OCI-LY3 (cell line): ENCODE results near the gene PIAS4.

Experiments
- H2AFZ ChIP-seq: fragments of 200-600, 300-600 bp; shearing (Covaris generic); 2 replicates; pipeline ENCODE4 v1.6.0; 2014; ENCODE audit warnings: antibody characterized with exemption, low read depth, low read length
- H3K27ac ChIP-seq: fragments of 200-600, 300-600 bp; sonication (generic); 2 replicates; pipeline ENCODE4 v1.5.1; 2014; ENCODE audit warnings: mild to moderate bottlenecking, low read length, moderate library complexity, mixed read lengths
- H3K27me3 ChIP-seq: fragments of 200-600, 300-600 bp; sonication (generic); 2 replicates; pipeline ENCODE4 v1.6.1; 2014; ENCODE audit warnings: low read depth, low read length, mixed read lengths
- H3K36me3 ChIP-seq: fragments of 200-600, 300-600 bp; sonication (generic); replicated peaks from 2 replicates; pipeline ENCODE3; 2014; ENCODE audit warnings: low read depth, low read length, mixed read lengths
- H3K4me1 ChIP-seq: fragments of 300-600, 200-600 bp; sonication (generic); 2 replicates; pipeline ENCODE4 v1.6.1; 2014; ENCODE audit warnings: low read length, mixed read lengths
- H3K4me2 ChIP-seq: fragments of 200-600, 300-600 bp; sonication (generic); 2 replicates; pipeline ENCODE4 v1.6.1; 2014; ENCODE audit warnings: low read length, mixed read lengths
- H3K4me3 ChIP-seq: fragments of 300-600, 200-600 bp; sonication (generic); 2 replicates; pipeline ENCODE4 v1.5.1; 2014; ENCODE audit warnings: antibody characterized with exemption, mild to moderate bottlenecking, low read length, moderate library complexity
- H3K79me2 ChIP-seq: fragments of 300-600, 200-600 bp; shearing (Covaris generic); 2 replicates; pipeline ENCODE4 v1.6.1; 2014; ENCODE audit warnings: mild to moderate bottlenecking, low read length, mixed read lengths
- H3K9ac ChIP-seq: fragments of 300-600, 200-600 bp; shearing (Covaris generic); 2 replicates; pipeline ENCODE4 v1.6.0; 2014; ENCODE audit warnings: mild to moderate bottlenecking, low read length, moderate library complexity
- H3K9me3 ChIP-seq: fragments of 200-600, 300-600 bp; shearing (Covaris generic); 2 replicates; pipeline ENCODE4 v1.6.1; 2014; ENCODE audit warnings: low read length, mixed read lengths; ENCODE audit not compliant: insufficient read depth
- H4K20me1 ChIP-seq: fragments of 200-600, 300-600 bp; sonication (generic); 2 replicates; pipeline ENCODE4 v1.6.1; 2016; ENCODE audit warnings: low read length, mixed read lengths; ENCODE audit not compliant: insufficient read depth
- EZH2phosphoT487 ChIP-seq: fragments of 200-600 bp; shearing (Covaris generic); IDR thresholded peaks from 2 replicates; pipeline ENCODE4 v1.6.1; 2018; ENCODE audit warnings: antibody characterized with exemption, mixed run types, low read depth
- TF ChIP-seq, protein P1 (sequence below): fragments of 200-600, 300-600 bp; sonication (generic); IDR thresholded peaks from 2 replicates; pipeline ENCODE4 v1.5.1; 2014; ENCODE audit warnings: antibody characterized with exemption, low read length, low read depth

The PIAS4 gene

DNA sequence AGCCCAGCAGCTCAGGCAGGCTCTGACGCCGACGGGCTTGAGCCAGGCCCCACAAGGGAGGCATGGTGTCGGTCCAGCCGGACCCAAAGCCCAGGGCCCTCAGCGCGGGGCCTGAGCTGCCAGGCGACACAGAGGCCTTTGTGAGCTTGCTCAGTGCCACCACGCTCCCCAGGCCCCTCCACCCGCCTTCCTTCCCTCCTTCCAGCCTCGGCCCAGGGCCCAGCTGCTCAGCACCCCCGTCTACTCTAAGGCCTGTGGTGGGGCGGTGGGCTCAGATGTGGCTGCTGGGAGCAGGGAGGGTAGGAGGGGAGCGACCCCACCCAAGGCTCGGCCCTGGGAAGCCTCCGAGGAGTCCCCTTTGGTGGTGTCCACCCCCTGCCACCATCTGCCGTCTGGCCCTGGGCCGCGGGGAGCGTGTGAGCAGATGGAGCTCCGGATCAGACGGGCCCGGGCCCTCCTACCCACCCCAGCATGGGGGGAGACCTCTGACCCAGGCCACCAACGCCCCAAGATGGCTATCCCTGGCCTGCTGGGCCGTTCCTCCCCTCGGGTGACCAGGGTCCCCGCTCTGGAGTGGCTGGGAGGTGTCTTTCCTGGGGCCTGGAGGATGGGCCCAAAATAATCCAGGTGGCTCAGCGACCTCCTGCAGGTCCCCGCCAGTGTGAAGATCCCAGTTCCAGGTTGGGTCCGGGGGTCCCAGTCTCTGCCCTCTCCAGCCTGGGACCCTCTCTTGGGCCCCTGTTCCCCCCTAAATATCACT, 51.3 kb downstream of the PIAS4 start:
- peaks cover 46% of the 10 kb centered on the region for H3K4me1 ChIP-seq
- TF ChIP-seq EZH2phosphoT487: no peak
- TF ChIP-seq, protein P1, sequence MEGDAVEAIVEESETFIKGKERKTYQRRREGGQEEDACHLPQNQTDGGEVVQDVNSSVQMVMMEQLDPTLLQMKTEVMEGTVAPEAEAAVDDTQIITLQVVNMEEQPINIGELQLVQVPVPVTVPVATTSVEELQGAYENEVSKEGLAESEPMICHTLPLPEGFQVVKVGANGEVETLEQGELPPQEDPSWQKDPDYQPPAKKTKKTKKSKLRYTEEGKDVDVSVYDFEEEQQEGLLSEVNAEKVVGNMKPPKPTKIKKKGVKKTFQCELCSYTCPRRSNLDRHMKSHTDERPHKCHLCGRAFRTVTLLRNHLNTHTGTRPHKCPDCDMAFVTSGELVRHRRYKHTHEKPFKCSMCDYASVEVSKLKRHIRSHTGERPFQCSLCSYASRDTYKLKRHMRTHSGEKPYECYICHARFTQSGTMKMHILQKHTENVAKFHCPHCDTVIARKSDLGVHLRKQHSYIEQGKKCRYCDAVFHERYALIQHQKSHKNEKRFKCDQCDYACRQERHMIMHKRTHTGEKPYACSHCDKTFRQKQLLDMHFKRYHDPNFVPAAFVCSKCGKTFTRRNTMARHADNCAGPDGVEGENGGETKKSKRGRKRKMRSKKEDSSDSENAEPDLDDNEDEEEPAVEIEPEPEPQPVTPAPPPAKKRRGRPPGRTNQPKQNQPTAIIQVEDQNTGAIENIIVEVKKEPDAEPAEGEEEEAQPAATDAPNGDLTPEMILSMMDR: no peak
- H3K27ac ChIP-seq: peak overlapping the region; percentile 53
- no peaks in the 10 kb centered on the region for H3K27me3 ChIP-seq
- peak overlapping the region; percentile 92; the same call in 1 of the 2 replicates for H3K4me2 ChIP-seq
- H3K79me2 ChIP-seq: peaks cover 100% of the 10 kb centered on the region
- no peak overlapping the region for H3K4me3 ChIP-seq
- peaks cover 90% of the 10 kb centered on the region for H4K20me1 ChIP-seq
- H3K9ac ChIP-seq: no peak overlapping the region
- H3K9me3 ChIP-seq: no peaks in the 10 kb centered on the region
- no peak overlapping the region for H2AFZ ChIP-seq
- peaks cover 43% of the 10 kb centered on the region for H3K36me3 ChIP-seq

- H3K27me3 ChIP-seq: no peaks in the 10 kb centered on the region
- peak overlapping the region; percentile 69 for H3K4me3 ChIP-seq
- no peak overlapping the region for H2AFZ ChIP-seq
- H3K4me2 ChIP-seq: peak overlapping the region; percentile 92
- peaks cover 92% of the 10 kb centered on the region for H4K20me1 ChIP-seq
- H3K36me3 ChIP-seq: peaks cover 42% of the 10 kb centered on the region
- peak overlapping the region; percentile 41; the same call in 1 of the 2 replicates for H3K9ac ChIP-seq
- peaks cover 100% of the 10 kb centered on the region for H3K79me2 ChIP-seq
- no peaks in the 10 kb centered on the region for H3K9me3 ChIP-seq
- H3K27ac ChIP-seq: peak overlapping the region; percentile 53
- H3K4me1 ChIP-seq: peaks cover 46% of the 10 kb centered on the region
- TF ChIP-seq, protein P1: no peak
- TF ChIP-seq EZH2phosphoT487: no peak
These were observed 51.9 kb downstream of the PIAS4 start for GRCh38 chr19:4059453-4059871.

GRCh38 chr19:4059891-4060620, 52.5 kb downstream of the PIAS4 start:
- Histone ChIP-seq H3K4me1 (peaks cover 46% of the 10 kb centered on the region), H3K79me2 (peaks cover 100% of the 10 kb centered on the region), H3K4me2 (peak overlapping the region; percentile 92), H4K20me1 (peaks cover 91% of the 10 kb centered on the region), H3K27ac (peak overlapping the region; percentile 53), H3K9ac (peak overlapping the region; percentile 41; the same call in 1 of the 2 replicates), H3K4me3 (peak overlapping the region; percentile 69), H2AFZ (no peak overlapping the region), H3K9me3 (no peaks in the 10 kb centered on the region), H3K27me3 (no peaks in the 10 kb centered on the region), H3K36me3 (peaks cover 36% of the 10 kb centered on the region)
- TF ChIP-seq, protein P1: no peak

DNA sequence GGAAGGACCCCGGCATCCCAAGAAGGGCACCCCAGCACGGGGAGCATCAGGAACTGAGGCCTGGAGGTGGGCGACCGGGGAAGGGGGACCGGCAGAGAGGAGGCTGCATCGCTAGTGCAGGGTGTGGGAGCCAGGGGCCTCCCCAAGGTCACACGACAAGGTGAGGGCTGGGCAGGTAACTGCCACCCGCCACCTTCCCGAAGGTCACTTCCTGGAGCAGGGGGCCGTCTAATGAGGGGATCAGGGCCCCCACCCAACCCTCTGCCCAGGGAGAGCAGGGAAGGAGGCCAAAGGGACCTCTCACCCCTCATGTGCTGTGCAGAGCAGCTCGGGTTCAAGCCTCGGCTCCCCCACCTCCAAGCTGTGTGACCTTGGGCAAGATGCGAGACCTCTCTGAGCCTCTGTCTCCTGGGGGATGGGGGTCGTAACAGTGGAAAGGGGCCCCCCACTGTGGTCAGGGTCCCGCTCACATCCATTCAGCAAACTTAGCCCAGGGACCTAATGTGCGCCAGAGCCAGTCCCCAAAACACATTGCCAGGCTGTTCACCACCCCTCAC, 53.2 kb downstream of the PIAS4 start:
- H4K20me1 ChIP-seq: peaks cover 86% of the 10 kb centered on the region
- peak overlapping the region; percentile 92 for H3K4me2 ChIP-seq
- no peaks in the 10 kb centered on the region for H3K9me3 ChIP-seq
- no peak for TF ChIP-seq EZH2phosphoT487
- TF ChIP-seq, protein P1: no peak
- no peak overlapping the region for H2AFZ ChIP-seq
- peak overlapping the region; percentile 69 for H3K4me3 ChIP-seq
- peaks cover 46% of the 10 kb centered on the region for H3K4me1 ChIP-seq
- peak overlapping the region; percentile 53 for H3K27ac ChIP-seq
- no peaks in the 10 kb centered on the region for H3K27me3 ChIP-seq
- peaks cover 96% of the 10 kb centered on the region for H3K79me2 ChIP-seq
- peaks cover 32% of the 10 kb centered on the region for H3K36me3 ChIP-seq
- peak overlapping the region; percentile 41; the same call in 1 of the 2 replicates for H3K9ac ChIP-seq
